Endothelial cell of coronary artery (primary cell): ENCODE data around the gene MAT2A. TPM values are rescaled to one million over a fixed set of nuclear protein-coding genes. Genes with fewer than 3 reads are reported as not detected.

Source experiments
- total RNA-seq: library from RNA; depleted of rRNA; stranded (reverse); fragments of >200 nt; gene quantifications from 2 replicates; pipeline ENCODE4 v1.2.3, GENCODE V29; 2014

Gene MAT2A
- total RNA-seq, result 66.2 and 114 TPM in 2 replicates

GRCh38 chr2:85538507-85539360 lies at the start of gene MAT2A:
Gene MAT2A (plus strand): TSS chr2:85539168. CDS start chr2:85539288, 120 bp downstream.

GRCh38 chr2:85561280-85562212 lies 22.6 kb downstream of the MAT2A start, which contains the start of gene GGCX:
Gene GGCX (minus strand): TSS chr2:85561493. CDS start chr2:85561428, 65 bp downstream.

GRCh38 chr2:85577386-85578242 lies 38.6 kb downstream of the MAT2A start, which contains the start of gene VAMP8:
Gene VAMP8 (plus strand): TSS chr2:85577586. CDS start chr2:85577647, 61 bp downstream.

GRCh38 chr2:85584354-85584856 lies 45.4 kb downstream of the MAT2A start, which contains the start of gene VAMP5:
Gene VAMP5 (plus strand): TSS chr2:85584431. CDS start chr2:85584491, 60 bp downstream.

Other genes starting within 250 kb of the MAT2A start
- 93.4 and 127 TPM in 2 replicates for gene TGOLN2, start 211.2 kb upstream of the MAT2A start, total RNA-seq
- gene RETSAT, start 184.6 kb upstream of the MAT2A start, total RNA-seq, result 42.3 and 49.4 TPM in 2 replicates
- 9.9 and 15.5 TPM in 2 replicates for gene ELMOD3, start 184.4 kb upstream of the MAT2A start, total RNA-seq
- 28.0 and 53.5 TPM in 2 replicates for gene CAPG, start 128.8 kb upstream of the MAT2A start, total RNA-seq
- 0.27 and 0.28 TPM in 2 replicates for gene SH2D6, start 120.5 kb upstream of the MAT2A start, total RNA-seq
- gene GGCX, start 22.3 kb downstream of the MAT2A start, total RNA-seq, result 28.2 and 31.2 TPM in 2 replicates
- gene VAMP8, start 38.4 kb downstream of the MAT2A start, total RNA-seq, result 16.8 and 20.4 TPM in 2 replicates
- 77.6 and 88.9 TPM in 2 replicates for gene VAMP5, start 45.3 kb downstream of the MAT2A start, total RNA-seq
- gene RNF181, start 56.6 kb downstream of the MAT2A start, total RNA-seq, result 229 and 287 TPM in 2 replicates
- gene TMEM150A, start 63.5 kb downstream of the MAT2A start, total RNA-seq, result 6.1 and 8.8 TPM in 2 replicates
- gene C2orf68, start 72.9 kb downstream of the MAT2A start, total RNA-seq, result 13.7 and 16.1 TPM in 2 replicates
- gene USP39, start 77.0 kb downstream of the MAT2A start, total RNA-seq, result 40.5 and 44.3 TPM in 2 replicates
- gene SFTPB, start 129.0 kb downstream of the MAT2A start, total RNA-seq, result not detected in 2 replicates
- gene GNLY, start 155.2 kb downstream of the MAT2A start, total RNA-seq, result not detected in 2 replicates
- 3.9 and 13.7 TPM in 2 replicates for gene ATOH8, start 214.8 kb downstream of the MAT2A start, total RNA-seq